Left cardiac atrium (tissue), 2 donors: ENCODE results near the gene VASN. TPM values are rescaled to one million over a fixed set of nuclear protein-coding genes. Genes with fewer than 3 reads are reported as not detected.

Experiments used
- total RNA-seq, 2 donors: library from RNA; stranded (reverse); fragmentation: NEBNext Ultra II Directional; extraction: Animal tissue kit (Norgen Biotek cat#: 25700); gene quantifications; one replicate each; pipeline ENCODE4 v1.2.1, GENCODE V29; 2021
- donor health status: DM: no; HTN: yes; CAD: no; lungs with severe emphysema.
- donor health status: DM: yes; HTN: yes; CAD: no.

The VASN gene
- total RNA-seq, 2 donors from 2014 or later = 10.6 to 20.0 TPM

Other genes starting within 250 kb of the VASN start
- 100 to 1,000 TPM; 302 to 359 TPM for gene SRL, start 129.8 kb upstream of the VASN start, total RNA-seq
- 1 to 10 TPM; 3.7 to 4.2 TPM for gene TFAP4, start 98.8 kb upstream of the VASN start, total RNA-seq
- 10 to 100 TPM; 23.9 to 29.2 TPM for gene GLIS2, start 55.8 kb upstream of the VASN start, total RNA-seq
- 10 to 100 TPM; 51.0 to 64.3 TPM for gene PAM16, start 20.5 kb upstream of the VASN start, total RNA-seq
- 10 to 100 TPM; 15.6 to 19.5 TPM for gene CORO7, start 44.7 kb downstream of the VASN start, total RNA-seq
- 10 to 100 TPM; 44.6 to 48.3 TPM for gene DNAJA3, start 54.0 kb downstream of the VASN start, total RNA-seq
- gene NMRAL1, start 102.8 kb downstream of the VASN start, total RNA-seq = 10 to 100 TPM; 16.8 to 17.2 TPM
- 10 to 100 TPM; 65.3 to 92.0 TPM for gene HMOX2, start 104.5 kb downstream of the VASN start, total RNA-seq
- gene CDIP1, start 166.9 kb downstream of the VASN start, total RNA-seq = 10 to 100 TPM; 34.1 to 42.9 TPM
- gene C16orf96, start 184.5 kb downstream of the VASN start, total RNA-seq = under 1 TPM in 1 of 2 donors, not detected in 1; 0.10 TPM
- gene UBALD1, start 243.0 kb downstream of the VASN start, total RNA-seq = 10 to 100 TPM; 19.6 to 20.0 TPM